Neutrophil (primary cell): ENCODE measurements around the gene CTTN.
"Not testable (repeated sequence)": the region's sequence is repeated elsewhere in the genome, so short reads cannot be mapped to it uniquely, and the experiment has no call there.

Experiments
- H3K27ac ChIP-seq: fragments of 200-600 bp; sonication (generic); 2 replicates; pipeline ENCODE4 v1.5.1; 2016; ENCODE audit warnings: mild to moderate bottlenecking, moderate library complexity
- H3K27me3 ChIP-seq: fragments of 200-600 bp; sonication (generic); 2 replicates; pipeline ENCODE4 v1.6.0; 2016; ENCODE audit warnings: mild to moderate bottlenecking
- H3K36me3 ChIP-seq: fragments of 200-600 bp; sonication (generic); 2 replicates; pipeline ENCODE4 v1.5.1; 2017
- H3K4me1 ChIP-seq, 2 experiments: fragments of 200-600 bp in 1 of 2; sonication (generic) in 1 of 2; 1 replicate in 1 of 2; 2 replicates in 1 of 2; pipeline versions ENCODE4 v1.5.1 to v1.6.1; 2013 to 2016; ENCODE audit warnings: low read depth in 1 of 2, low read length in 1 of 2, mild to moderate bottlenecking in 1 of 2, moderate library complexity in 1 of 2; ENCODE audit not compliant: control insufficient read depth in 1 of 2, insufficient read depth in 1 of 2
- H3K4me3 ChIP-seq, 2 experiments: fragments of 200-600 bp in 1 of 2; sonication (generic) in 1 of 2; 1 replicate in 1 of 2; 2 replicates in 1 of 2; pipeline ENCODE4 v1.5.1; 2013 to 2016; ENCODE audit warnings: low read depth in 1 of 2, low read length in 1 of 2, mild to moderate bottlenecking in 1 of 2, moderate library complexity in 1 of 2
- H3K9me3 ChIP-seq: fragments of 200-600 bp; sonication (generic); 2 replicates; pipeline ENCODE4 v1.5.1; 2016
- CTCF ChIP-seq: fragments of 200-600 bp; sonication (generic); IDR thresholded peaks from 2 replicates; pipeline ENCODE4 v1.5.1; 2016; ENCODE audit warnings: antibody characterized with exemption

CTTN gene

DNA sequence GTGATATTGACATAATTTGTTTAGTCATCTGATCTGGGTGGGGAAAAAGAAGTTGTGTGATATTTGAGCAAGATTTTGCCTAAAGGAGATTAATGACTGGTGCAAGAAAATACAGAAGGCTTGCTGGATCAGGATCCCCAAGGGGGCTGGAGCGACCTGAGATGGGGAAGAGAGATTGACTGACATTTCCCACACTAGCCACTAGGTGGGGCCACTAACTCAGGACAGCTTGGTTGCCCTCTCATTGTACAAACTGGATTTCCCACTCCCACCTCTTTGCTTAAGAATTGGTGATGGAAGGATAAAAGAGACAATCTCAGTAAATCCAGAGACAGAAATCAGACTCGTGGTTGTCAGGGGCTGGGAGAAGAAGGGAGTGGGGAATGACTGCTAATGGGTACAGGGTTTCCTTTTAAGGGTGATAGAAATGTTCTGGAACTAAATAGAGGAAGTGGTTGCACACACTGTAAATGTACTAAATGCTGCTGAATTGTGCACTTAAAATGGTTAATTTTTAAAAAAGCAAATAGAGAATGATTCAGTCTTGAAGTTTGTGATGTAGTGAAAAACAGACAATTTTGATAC is 50.7 kb downstream of the CTTN start:
- no peak overlapping the region for H3K27ac ChIP-seq
- H3K4me3 ChIP-seq = no peak overlapping the region
- no peak for TF ChIP-seq CTCF
- peaks cover 15% of the 10 kb centered on the region for H3K9me3 ChIP-seq
- H3K36me3 ChIP-seq = no peaks in the 10 kb centered on the region
- H3K27me3 ChIP-seq = peaks cover 18% of the 10 kb centered on the region
- no peaks in the 10 kb centered on the region for H3K4me1 ChIP-seq

DNA sequence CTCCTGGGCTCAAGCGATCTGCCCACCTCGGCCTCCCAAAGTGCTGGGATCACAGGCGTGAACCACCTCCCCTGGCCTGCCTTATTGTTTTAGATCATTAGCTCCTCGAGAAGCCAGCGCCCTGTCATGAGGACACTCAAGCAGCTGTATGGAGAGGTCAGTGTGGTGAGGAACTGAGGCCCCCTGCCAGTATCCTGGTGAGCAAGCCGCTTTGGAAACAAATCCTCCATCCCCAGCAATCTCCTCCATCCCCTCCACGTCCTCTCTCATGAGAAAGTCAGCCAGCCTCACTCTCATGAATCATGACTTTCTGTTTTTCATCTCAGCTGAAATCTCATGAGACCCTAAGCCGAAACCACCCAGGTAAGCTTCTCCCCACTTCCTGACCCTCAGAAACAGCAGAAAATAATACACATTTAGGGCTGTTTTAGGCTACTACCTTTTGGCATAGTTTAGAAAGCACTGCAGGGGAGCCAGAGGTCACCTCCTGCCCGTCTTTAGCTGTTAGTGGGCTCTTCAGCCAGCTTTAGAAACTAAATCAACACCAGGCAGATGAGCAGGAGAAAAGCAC is 56.0 kb downstream of the CTTN start:
- peaks cover 8% of the 10 kb centered on the region for H3K9me3 ChIP-seq
- H3K4me3 ChIP-seq = no peak overlapping the region
- no peak overlapping the region for H3K27ac ChIP-seq
- no peak for TF ChIP-seq CTCF
- H3K27me3 ChIP-seq = peaks cover 19% of the 10 kb centered on the region
- no peaks in the 10 kb centered on the region for H3K4me1 ChIP-seq
- H3K36me3 ChIP-seq = no peaks in the 10 kb centered on the region

DNA sequence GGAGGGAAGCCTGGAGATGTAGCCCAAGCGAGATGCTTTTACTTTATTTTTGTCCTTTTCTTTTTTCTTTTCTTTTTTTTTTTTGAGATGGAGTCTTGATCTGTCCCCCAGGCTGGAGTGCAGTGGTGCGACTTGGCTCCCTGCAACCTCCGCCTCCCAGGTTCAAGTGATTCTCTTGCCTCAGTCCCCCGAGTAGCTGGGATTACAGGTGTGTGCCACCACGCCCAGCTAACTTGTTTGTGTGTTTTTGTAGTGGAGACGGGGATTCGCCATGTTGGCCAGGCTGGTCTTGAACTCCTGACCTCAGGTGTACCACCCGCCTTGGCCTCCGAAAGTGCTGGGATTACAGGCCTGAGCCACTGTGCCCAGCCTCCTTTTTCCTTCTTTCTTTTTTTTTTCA is 56.5 kb downstream of the CTTN start:
- H3K4me3 ChIP-seq, H3K9me3 ChIP-seq, H3K4me1 ChIP-seq, H3K36me3 ChIP-seq, H3K27ac ChIP-seq: not testable (repeated sequence)
- H3K27me3 ChIP-seq = peaks cover 19% of the 10 kb centered on the region

- Histone ChIP-seq H3K36me3 (no peaks in the 10 kb centered on the region), H3K27ac (no peak overlapping the region), H3K9me3 (peaks cover 3% of the 10 kb centered on the region), H3K4me1 (no peaks in the 10 kb centered on the region), H3K27me3 (peaks cover 19% of the 10 kb centered on the region), H3K4me3 (no peak overlapping the region)
- no peak for TF ChIP-seq CTCF
Measured at GRCh38 chr11:70455354-70455753, 57.0 kb downstream of the CTTN start.

DNA sequence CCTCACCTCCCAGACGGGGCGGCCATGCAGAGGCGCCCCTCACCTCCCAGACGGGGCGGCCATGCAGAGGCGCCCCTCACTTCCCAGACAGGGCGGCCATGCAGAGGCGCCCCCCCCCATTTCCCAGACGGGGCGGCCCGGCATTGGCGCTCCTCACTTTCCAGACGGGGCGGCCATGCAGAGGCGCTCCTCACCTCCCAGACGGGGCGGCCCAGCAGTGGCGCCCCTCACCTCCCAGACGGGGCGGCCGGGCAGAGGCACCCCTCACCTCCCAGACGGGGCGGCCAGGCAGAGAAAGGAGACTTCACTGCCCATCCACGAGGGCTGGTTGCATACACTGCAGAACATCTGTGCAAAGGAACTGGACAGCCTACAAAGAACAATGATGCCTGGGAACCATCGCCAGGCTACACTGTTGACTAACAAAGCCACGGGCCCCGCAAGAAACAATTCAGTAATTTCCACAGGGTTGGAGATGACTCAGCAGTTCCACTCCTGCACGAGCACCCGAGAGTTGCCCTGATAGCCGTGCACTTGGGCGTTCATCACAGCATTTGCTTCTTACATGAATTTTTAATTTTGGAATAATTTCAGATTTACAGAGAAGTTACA is 58.7 kb downstream of the CTTN start:
- Histone ChIP-seq H3K36me3 (no peaks in the 10 kb centered on the region), H3K4me3 (no peak overlapping the region), H3K27me3 (peaks cover 26% of the 10 kb centered on the region), H3K4me1 (no peaks in the 10 kb centered on the region), H3K27ac (no peak overlapping the region), H3K9me3 (no peaks in the 10 kb centered on the region)
- TF ChIP-seq CTCF = no peak

GRCh38 chr11:70458736-70459135 is 60.4 kb downstream of the CTTN start:
- no peaks in the 10 kb centered on the region for H3K36me3 ChIP-seq
- no peaks in the 10 kb centered on the region for H3K4me1 ChIP-seq

More at GRCh38 chr11:70458736-70459135, 60.4 kb downstream of the CTTN start:
- Histone ChIP-seq H3K27me3 (peaks cover 26% of the 10 kb centered on the region), H3K27ac (no peak overlapping the region), H3K4me3 (no peak overlapping the region), H3K9me3 (no peaks in the 10 kb centered on the region)
- no peak for TF ChIP-seq CTCF
